ENCODE results near the gene SUPT6H.

SUPT6H gene

GRCh38 chr17:28737770-28738679 lies 76.0 kb downstream of the SUPT6H start:
- DNase-seq (ENCODE audit: low read depth): no peak
- no peak overlapping the region for H3K4me3 ChIP-seq (ENCODE audit: low read depth, low read length)
- TF ChIP-seq POLR2A (IDR thresholded peaks at IDR 0.05; ENCODE audit: extremely low read depth, insufficient read length) (no peak), CTCF (IDR thresholded peaks at IDR 0.05; ENCODE audit: low read depth, low read length) (no peak), MAX (IDR thresholded peaks at IDR 0.05; ENCODE audit: low read depth, low read length) (no peak), MYC (IDR thresholded peaks at IDR 0.05; ENCODE audit: low read depth, low read length) (no peak)

- DNase-seq (ENCODE audit: low read depth): no peak
- no peak overlapping the region for H3K4me3 ChIP-seq (ENCODE audit: low read depth, low read length)
- TF ChIP-seq MAX (IDR thresholded peaks at IDR 0.05; ENCODE audit: low read depth, low read length) (no peak), MYC (IDR thresholded peaks at IDR 0.05; ENCODE audit: low read depth, low read length) (no peak), CTCF (IDR thresholded peaks at IDR 0.05; ENCODE audit: low read depth, low read length) (no peak)
Measured at GRCh38 chr17:28738680-28739384, 76.8 kb downstream of the SUPT6H start.

GRCh38 chr17:28740406-28741357 lies 78.7 kb downstream of the SUPT6H start:
- TF ChIP-seq POLR2A (IDR thresholded peaks at IDR 0.05; ENCODE audit: extremely low read depth, insufficient read length): no peak
- no peak for TF ChIP-seq MAX (IDR thresholded peaks at IDR 0.05; ENCODE audit: low read depth, low read length)
- TF ChIP-seq CTCF (IDR thresholded peaks at IDR 0.05; ENCODE audit: low read depth, low read length): no peak
- no peak for TF ChIP-seq MYC (IDR thresholded peaks at IDR 0.05; ENCODE audit: low read depth, low read length)
- no peak overlapping the region for H3K4me3 ChIP-seq (ENCODE audit: low read depth, low read length)
- DNase-seq (ENCODE audit: low read depth): no peak

- DNase-seq (ENCODE audit: low read depth): peak; percentile 97
- H3K4me3 ChIP-seq (ENCODE audit: low read depth, low read length): no peak overlapping the region
- TF ChIP-seq CTCF (IDR thresholded peaks at IDR 0.05; ENCODE audit: low read depth, low read length) (no peak), MAX (IDR thresholded peaks at IDR 0.05; ENCODE audit: low read depth, low read length) (peak; percentile 63), MYC (IDR thresholded peaks at IDR 0.05; ENCODE audit: low read depth, low read length) (peak; percentile 88), POLR2A (IDR thresholded peaks at IDR 0.05; ENCODE audit: extremely low read depth, insufficient read length) (no peak)
Measured at GRCh38 chr17:28741358-28742349, 79.6 kb downstream of the SUPT6H start.
